ENCODE results near the gene KIF26B.

Gene KIF26B

DNA sequence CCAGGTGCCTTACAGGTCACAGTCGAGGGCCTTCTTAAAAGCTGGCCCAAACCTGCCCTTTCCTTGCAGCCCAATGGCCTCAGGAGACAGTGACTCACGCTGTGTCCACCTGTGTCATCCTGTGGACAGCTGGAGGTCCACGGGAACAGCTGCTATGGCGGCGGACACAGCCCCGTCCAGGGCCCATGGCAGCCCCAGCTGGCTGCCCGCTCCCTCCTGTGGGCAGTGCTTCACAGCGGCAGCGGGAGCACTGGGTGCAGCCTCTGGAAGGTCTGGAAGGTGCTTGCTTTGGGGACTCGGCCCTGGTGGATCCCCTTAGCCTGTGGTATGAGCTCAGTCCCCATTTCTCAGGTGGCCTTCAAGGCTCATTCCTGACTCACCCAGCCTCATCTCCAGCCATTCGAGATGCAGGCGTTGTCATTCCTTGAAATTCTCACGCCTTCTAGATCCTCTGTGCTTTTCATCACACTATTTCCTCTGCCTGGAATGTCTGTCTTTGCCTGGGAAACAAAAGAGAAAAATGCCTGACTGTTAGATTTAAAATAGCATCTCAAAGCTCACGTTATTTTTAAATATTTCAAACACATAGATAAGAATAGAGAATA, 86.8 kb downstream of the KIF26B start:
- no peak for DNase-seq (ENCODE audit: low read depth in 2 of 2)

- DNase-seq (ENCODE audit: low read depth in 2 of 2), result no peak
Measured at GRCh38 chr1:245242989-245243388, 88.2 kb downstream of the KIF26B start.

- no peak for DNase-seq (ENCODE audit: low read depth in 2 of 2)
Measured at GRCh38 chr1:245245021-245245667, 90.4 kb downstream of the KIF26B start.

DNA sequence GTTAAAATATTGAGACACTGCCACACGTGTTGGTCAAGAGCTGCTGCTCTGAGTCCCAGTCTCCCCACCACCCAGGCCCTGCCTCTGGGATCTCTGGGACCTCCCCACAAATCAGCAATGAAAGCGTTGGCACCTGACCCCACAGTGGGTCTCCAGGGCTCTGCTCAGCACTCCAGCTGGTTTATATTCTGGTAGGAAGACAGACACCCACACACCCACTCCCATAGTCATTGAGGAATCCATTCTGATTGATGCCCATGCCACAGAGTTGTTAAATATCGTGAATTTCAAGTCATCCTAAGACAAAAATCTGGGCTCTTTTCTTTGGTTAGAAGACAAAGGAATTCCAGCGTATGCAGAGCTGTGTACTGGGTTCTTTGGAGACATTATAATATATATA, 91.6 kb downstream of the KIF26B start:
- no peak for DNase-seq (ENCODE audit: low read depth in 2 of 2)

DNA sequence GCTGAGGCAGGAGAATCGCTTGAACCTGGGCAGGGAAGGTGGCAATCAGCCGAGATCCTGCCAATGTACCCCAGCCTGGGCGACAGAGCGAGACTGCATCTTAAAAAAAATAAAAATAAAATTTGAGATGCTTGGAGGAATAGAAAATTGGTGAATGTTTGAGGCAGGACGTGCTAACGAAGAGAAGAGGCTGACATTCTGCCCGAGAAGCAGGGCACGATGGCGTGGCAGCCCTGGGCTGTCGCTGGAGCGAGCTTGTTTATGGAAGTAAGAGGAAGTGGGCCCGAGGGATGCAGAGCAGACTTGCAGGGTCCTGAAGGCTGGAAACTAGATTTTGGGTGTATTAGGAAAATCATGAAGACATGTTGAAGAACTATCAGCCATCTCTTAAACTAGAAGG, 92.6 kb downstream of the KIF26B start:
- no peak for DNase-seq (ENCODE audit: low read depth in 2 of 2)

GRCh38 chr1:245247801-245248200, 93.0 kb downstream of the KIF26B start:
- no peak for DNase-seq (ENCODE audit: low read depth in 2 of 2)

- DNase-seq (ENCODE audit: low read depth in 2 of 2), result no peak
Measured at GRCh38 chr1:245248231-245248731, 93.5 kb downstream of the KIF26B start.

DNA sequence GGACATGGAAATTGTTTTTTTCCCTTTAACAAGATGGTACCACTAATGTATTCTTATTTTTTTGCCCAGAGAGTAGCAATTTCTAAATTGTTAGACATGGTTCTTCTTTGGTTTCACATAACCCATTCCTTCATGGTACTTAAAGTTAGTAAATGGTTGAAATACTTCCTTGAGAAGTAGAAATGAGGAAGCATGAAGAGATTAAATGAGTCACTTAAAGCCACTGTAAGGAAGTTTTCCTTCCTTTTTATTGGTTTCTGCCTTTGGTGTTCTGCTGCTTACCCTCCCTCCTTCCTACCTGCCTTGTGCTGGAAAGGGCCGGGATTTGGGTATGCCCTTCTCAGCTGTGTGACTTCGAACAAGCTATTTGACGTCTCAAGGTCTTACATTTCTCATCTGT, 101.0 kb downstream of the KIF26B start:
- no peak for DNase-seq (ENCODE audit: low read depth in 2 of 2)

GRCh38 chr1:245256528-245256927, 101.7 kb downstream of the KIF26B start:
- no peak for DNase-seq (ENCODE audit: low read depth in 2 of 2)

GRCh38 chr1:245258271-245258920, 103.6 kb downstream of the KIF26B start:
- no peak for DNase-seq (ENCODE audit: low read depth in 2 of 2)

DNA sequence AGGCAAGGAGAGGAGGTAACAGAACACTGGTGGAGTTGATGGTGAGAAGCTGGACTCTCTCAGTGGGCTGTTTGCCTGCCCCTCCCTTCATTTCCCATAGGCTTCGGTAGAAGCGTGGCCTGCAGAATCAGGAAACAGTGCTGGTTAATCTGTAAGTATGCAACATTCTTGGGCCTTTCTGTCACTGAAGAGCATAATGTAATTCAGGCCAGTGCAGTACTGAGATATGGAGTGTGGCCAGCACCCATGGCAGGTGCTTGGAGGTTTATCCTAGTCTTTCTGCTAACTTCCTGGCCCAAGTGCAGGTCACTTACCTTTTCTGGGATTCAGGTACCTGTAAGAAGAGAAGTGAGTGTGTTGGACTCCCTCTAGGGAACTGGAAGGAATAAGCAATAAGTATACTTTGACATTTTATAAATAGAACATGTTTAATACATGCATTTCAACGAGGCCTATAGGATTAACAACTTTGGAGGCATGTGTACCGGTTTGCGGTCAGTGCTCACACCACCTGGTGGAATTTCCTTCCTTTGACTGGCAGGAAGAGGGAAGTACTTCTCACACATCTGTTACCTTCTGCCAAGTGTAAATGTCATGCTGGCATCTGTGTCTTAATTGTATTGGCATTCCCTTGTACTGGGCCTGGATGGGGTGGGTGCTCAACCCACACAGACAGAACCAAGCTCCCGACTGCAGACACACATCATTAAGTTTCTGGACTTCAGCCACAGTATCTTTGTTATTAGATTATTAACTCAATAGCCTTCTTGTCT, 105.5 kb downstream of the KIF26B start:
- DNase-seq (ENCODE audit: low read depth in 2 of 2), result no peak

- no peak for DNase-seq (ENCODE audit: low read depth in 2 of 2)
Measured at GRCh38 chr1:245260883-245261282, 106.1 kb downstream of the KIF26B start.

DNA sequence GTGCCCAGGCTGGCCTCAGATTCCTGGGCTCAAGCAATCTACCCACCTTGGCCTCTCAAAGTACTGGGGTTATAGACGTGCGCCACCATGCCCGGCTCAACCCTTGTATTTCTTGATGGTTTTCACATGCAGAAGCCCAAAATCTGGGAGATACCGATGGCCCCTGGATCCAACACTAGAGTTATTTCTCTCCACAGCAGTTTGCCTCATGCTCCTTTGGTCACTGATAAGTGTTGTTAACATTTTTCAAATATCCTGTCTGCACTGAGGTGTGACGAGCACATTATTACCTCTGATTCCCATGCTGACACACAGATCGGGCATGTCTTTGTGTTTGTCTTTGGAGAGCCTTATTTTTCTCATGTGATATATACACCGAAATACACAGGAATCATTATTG, 107.0 kb downstream of the KIF26B start:
- DNase-seq (ENCODE audit: low read depth in 2 of 2), result no peak

GRCh38 chr1:245263529-245264095, 108.8 kb downstream of the KIF26B start:
- DNase-seq (ENCODE audit: low read depth in 2 of 2), result no peak

DNA sequence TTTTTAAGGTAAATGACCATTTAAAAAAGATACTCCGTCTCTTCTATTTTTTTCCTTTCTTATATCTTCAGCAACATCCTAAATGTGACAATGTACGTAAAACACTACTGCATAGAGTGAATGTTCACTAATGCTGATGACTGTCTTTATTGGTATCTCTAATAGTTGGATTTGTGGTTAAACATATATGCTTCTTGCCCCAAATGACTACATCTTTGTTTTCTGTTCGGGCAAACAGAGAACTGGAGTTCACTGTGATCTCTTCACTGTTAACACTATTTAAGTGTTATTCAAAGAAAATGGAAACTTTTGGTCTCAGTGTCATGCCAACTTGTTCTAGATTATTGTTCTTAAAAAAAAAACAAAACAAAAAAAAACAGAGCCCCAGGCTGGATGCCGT, 109.4 kb downstream of the KIF26B start:
- no peak for DNase-seq (ENCODE audit: low read depth in 2 of 2)

- no peak for DNase-seq (ENCODE audit: low read depth in 2 of 2)
Measured at GRCh38 chr1:245266105-245266504, 111.3 kb downstream of the KIF26B start.

- DNase-seq (ENCODE audit: low read depth in 2 of 2), result no peak
Measured at GRCh38 chr1:245270063-245270462, 115.3 kb downstream of the KIF26B start.

DNA sequence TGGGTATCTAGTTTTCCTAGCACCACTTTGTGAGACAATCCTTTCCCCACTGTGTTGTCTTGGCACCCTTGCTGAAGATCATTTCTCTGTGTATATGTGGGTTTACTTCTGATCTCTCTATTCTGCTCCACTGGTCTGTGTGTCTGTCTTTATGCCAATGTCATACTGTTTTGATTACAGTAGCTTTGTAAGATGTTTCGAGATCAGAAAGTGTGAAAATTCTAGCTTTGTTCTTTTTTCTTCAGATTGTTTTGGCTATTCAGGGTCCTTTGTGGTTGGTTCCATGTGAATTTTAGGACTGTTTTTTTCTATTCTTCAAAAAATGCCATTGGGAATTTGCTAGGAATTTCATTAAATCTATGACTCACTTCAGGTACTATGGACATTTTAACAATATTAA, 116.2 kb downstream of the KIF26B start:
- no peak for DNase-seq (ENCODE audit: low read depth in 2 of 2)

GRCh38 chr1:245272676-245273075, 117.9 kb downstream of the KIF26B start:
- no peak for DNase-seq (ENCODE audit: low read depth in 2 of 2)

- DNase-seq (ENCODE audit: low read depth in 2 of 2), result no peak
Measured at GRCh38 chr1:245276445-245276844, 121.7 kb downstream of the KIF26B start.

DNA sequence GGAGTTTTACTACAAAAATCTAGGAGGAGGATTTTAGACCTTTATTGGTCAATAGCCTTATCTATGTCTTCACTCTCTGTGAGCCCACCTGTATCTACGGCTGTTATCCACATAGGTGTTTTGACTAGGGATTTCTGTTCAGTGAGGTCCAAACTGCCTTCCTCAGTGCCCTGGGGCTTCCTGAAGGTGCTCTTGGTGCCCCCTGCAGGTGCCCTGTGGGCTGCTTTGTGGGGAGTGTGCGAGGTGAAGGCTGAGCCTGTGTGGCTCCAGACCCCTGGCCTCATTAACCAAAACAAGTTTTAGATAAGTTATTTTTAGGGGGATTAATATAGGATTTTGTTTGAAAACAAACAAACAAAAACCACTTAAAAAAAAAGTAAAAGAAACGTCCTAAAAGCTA, 122.5 kb downstream of the KIF26B start:
- no peak for DNase-seq (ENCODE audit: low read depth in 2 of 2)

DNA sequence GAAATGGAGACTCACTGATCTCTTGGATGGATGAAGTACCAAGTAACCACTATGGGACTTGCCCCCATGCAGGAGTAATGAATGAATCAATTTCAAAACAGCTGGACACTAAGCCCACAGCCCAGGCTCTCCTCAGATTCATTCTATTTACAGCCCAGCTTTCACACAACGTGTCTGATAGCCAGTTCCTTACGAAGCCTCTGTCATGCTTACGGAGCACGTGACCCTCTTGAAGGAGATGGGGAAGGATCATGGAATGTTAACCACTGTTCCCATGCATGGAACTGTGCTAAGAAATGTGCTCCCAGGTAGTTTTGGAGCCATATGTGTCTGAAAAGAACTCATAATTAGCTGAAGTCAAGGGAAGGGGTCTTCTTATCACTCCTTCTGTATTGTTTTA, 124.1 kb downstream of the KIF26B start:
- no peak for DNase-seq (ENCODE audit: low read depth in 2 of 2)

Data from stimulated activated CD8-positive, alpha-beta memory T cell treated with anti-CD3 and anti-CD28 coated beads, Interleukin-15, amount 100 ng/mL, for 48 hours (primary cell).